Measurements from ENCODE around the gene ETV5. TPM values are rescaled to one million over a fixed set of nuclear protein-coding genes. Genes with fewer than 3 reads are reported as not detected.

ETV5 gene
- total and polyA plus RNA-seq, 2 donors (not counting 3 experiments of a cell fraction or from before 2014, with no cell fraction given): 8.8 to 40.9 TPM

DNA sequence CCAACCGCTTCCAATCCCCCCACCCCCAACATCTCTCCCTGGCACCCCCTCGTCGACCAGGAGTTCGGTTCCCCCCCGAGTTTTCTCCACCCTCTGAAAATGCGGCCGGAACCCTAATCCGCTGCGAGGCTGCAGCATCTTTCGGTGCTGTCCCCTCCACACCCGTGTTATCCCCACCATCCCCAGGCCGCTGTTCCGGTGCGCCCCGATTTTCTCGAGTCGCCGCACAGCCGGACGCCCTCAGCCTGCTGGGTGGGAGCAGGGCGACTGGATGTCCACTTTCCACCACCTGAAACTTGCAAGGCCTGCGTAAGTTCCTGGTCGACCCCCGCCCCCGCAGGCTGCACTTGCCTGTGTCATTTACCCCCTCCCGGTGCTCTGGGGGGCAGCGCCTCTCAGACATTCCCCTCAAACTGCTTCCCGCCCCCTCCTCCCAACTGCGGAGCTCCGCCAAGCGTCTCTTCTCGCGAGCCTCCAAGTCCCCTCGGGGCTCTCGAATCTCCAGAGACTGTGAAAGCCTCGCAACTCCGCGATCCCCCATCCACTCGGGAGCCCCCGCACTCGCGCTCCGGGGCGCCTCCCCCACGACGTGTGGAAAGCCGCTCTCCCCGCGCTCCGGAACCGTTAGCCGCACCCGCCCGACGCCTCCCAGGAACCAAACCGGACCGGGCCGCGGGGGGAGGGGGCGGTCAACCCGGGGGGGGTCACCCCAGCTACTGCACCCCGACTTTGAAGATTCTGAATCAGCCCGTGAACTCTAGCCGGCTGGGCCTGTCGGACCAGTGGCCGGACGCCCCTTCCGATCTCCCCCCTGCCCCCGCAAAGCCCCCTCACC lies 566 bp downstream of the ETV5 start:
- CTCF ChIA-PET: interaction anchor here (0.6 to 3.4 kb wide), 9 partner anchors 9 to 462 kb away, joined by 3 to 13 read pairs (median 4); partner anchors contain the start of gene DNAJB11
- H3K27ac ChIP-seq (ENCODE audit: insufficient read depth, low read depth, low read length): peak overlapping the region; percentile 58
- H3K4me1 ChIP-seq (ENCODE audit: control insufficient read depth, extremely low read depth, insufficient read depth, low read length): peaks cover 18% of the 10 kb centered on the region
- POLR2A ChIA-PET: interaction anchor here (1.0 to 2.1 kb wide), 4 partner anchors 10 to 462 kb away, joined by 3 to 15 read pairs (median 6); partner anchors contain the start of genes DNAJB11 and TRA2B
- dilution Hi-C loops (cut with MboI; ENCODE audit: extremely low pct_ligation_motif_present, low sequenced_read_pairs) (no loop called here), intact Hi-C loops (cut with micrococcal nuclease) (loop anchor here (2.0 to 10.0 kb wide), 9 partner anchors 64 to 1029 kb away; partner anchors contain the start of genes CRYGS, EIF4A2, RPL39L and SENP2)
- peak overlapping the region; percentile 58 to 95 (median 67) for H3K4me3 ChIP-seq (replicated peaks in 1 of 3; ENCODE audit: insufficient read depth in 1 of 3, low read depth in 1 of 3, low read length in 3 of 3)
- H2AFZ ChIP-seq (ENCODE audit: low read depth, low read length): peak overlapping the region; percentile 80
- DNase-seq (ENCODE audit: low read depth, low spot score) (peak; percentile 64), FAIRE-seq (no peak)
- peak overlapping the region; percentile 78 for H3K9ac ChIP-seq (replicated peaks; ENCODE audit: extremely low read depth, insufficient read depth, low read length)
- H3K9me1 ChIP-seq (replicated peaks; ENCODE audit: control insufficient read depth, extremely low read depth, insufficient read depth, low read length): no peaks in the 10 kb centered on the region
- peaks cover 29% of the 10 kb centered on the region for H3K79me2 ChIP-seq (ENCODE audit: control insufficient read depth, insufficient read depth, low read length)
- H3K36me3 ChIP-seq (ENCODE audit: control insufficient read depth in 2 of 2, extremely low read depth in 1 of 2, insufficient read depth in 2 of 2, low read length in 2 of 2): no peaks in the 10 kb centered on the region
- TF ChIP-seq FOS (IDR thresholded peaks at IDR 0.05; ENCODE audit: borderline replicate concordance, insufficient read depth, low read length) (no peak), EZH2 (IDR thresholded peaks at IDR 0.05; ENCODE audit: borderline replicate concordance, low read depth, low read length, severe bottlenecking) (no peak), GATA2 (IDR thresholded peaks at IDR 0.05; ENCODE audit: insufficient read depth, insufficient read length, low read depth, low read length) (no peak), POLR2AphosphoS5 (IDR thresholded peaks at IDR 0.05; ENCODE audit: insufficient read depth, low read depth, low read length) (no peak), JUN (IDR thresholded peaks at IDR 0.05; ENCODE audit: borderline replicate concordance, insufficient read depth, insufficient read length, low read depth) (no peak), POLR2A (IDR thresholded peaks at IDR 0.05; ENCODE audit: low read depth, low read length) (no peak), MAX (IDR thresholded peaks at IDR 0.05; ENCODE audit: insufficient read depth, insufficient read length) (no peak), MYC (IDR thresholded peaks at IDR 0.05; ENCODE audit: low read depth, low read length) (no peak)
- TF ChIP-seq, protein P1, sequence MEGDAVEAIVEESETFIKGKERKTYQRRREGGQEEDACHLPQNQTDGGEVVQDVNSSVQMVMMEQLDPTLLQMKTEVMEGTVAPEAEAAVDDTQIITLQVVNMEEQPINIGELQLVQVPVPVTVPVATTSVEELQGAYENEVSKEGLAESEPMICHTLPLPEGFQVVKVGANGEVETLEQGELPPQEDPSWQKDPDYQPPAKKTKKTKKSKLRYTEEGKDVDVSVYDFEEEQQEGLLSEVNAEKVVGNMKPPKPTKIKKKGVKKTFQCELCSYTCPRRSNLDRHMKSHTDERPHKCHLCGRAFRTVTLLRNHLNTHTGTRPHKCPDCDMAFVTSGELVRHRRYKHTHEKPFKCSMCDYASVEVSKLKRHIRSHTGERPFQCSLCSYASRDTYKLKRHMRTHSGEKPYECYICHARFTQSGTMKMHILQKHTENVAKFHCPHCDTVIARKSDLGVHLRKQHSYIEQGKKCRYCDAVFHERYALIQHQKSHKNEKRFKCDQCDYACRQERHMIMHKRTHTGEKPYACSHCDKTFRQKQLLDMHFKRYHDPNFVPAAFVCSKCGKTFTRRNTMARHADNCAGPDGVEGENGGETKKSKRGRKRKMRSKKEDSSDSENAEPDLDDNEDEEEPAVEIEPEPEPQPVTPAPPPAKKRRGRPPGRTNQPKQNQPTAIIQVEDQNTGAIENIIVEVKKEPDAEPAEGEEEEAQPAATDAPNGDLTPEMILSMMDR (IDR thresholded peaks at IDR 0.05; ENCODE audit: extremely low read depth in 1 of 2, insufficient read depth in 1 of 2, low read depth in 1 of 2, low read length in 2 of 2): no peak
- no peaks in the 10 kb centered on the region for H4K20me1 ChIP-seq (replicated peaks; ENCODE audit: control insufficient read depth, extremely low read depth, insufficient read depth, low read length)
- BruUV-seq (replicated peaks): no TSS peak
- peak overlapping the region; percentile 70 for H3K4me2 ChIP-seq (ENCODE audit: insufficient read depth, low read length)
- H3K9me3 ChIP-seq (replicated peaks; ENCODE audit: control insufficient read depth, insufficient read depth, low read length): no peaks in the 10 kb centered on the region
- peaks cover 6% of the 10 kb centered on the region in 2 experiments for H3K27me3 ChIP-seq (ENCODE audit: control insufficient read depth in 2 of 2, insufficient read depth in 2 of 2, low read length in 2 of 2)
